Breast epithelium (tissue), 3 donors: ENCODE measurements around the gene CNOT11.
A peak's percentile ranks its signal among the peaks of the same experiment; 100 is the strongest.
"Not testable (repeated sequence)": the region's sequence is repeated elsewhere in the genome, so short reads cannot be mapped to it uniquely, and the experiment has no call there.

ENCODE experiments used
- POLR2A ChIP-seq: fragments of 450-650 bp; IDR thresholded peaks from one replicate; pipeline ENCODE4 v1.6.1; 2016; ENCODE audit warnings: antibody characterized with exemption, mild to moderate bottlenecking, moderate library complexity
- POLR2AphosphoS5 ChIP-seq, 3 donors: sonication (generic); formaldehyde crosslinking; IDR thresholded peaks; one replicate each; pipeline ENCODE4 v1.6.1; 2017; ENCODE audit warnings: antibody characterized with exemption in 3 of 3
- TF ChIP-seq, protein P1 (sequence below), 3 donors: fragments of 450-650 bp; IDR thresholded peaks; one replicate each; pipeline ENCODE4 v1.5.1; 2016 to 2017; ENCODE audit warnings: antibody characterized with exemption in 3 of 3, mild to moderate bottlenecking in 3 of 3, moderate library complexity in 3 of 3

DNA sequence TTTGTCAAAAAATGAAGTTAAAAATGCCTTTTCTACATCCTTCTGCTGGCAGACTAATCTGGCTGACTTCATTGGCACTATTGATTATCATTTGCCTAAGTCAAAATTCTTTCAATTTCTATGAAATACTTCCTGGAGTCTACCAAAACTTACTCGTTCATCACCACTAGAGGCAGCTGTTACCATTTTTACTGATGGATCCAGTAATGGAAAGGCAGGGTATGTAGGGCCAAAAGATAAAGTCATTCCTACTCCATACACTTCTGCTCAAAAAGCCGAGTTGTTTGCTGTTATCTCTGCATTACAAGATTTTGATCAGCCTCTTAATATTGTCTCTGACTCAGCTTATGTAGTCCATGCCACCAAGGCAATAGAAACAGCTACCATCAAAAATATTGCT, 12.0 kb upstream of the CNOT11 start:
- TF ChIP-seq, protein P1, sequence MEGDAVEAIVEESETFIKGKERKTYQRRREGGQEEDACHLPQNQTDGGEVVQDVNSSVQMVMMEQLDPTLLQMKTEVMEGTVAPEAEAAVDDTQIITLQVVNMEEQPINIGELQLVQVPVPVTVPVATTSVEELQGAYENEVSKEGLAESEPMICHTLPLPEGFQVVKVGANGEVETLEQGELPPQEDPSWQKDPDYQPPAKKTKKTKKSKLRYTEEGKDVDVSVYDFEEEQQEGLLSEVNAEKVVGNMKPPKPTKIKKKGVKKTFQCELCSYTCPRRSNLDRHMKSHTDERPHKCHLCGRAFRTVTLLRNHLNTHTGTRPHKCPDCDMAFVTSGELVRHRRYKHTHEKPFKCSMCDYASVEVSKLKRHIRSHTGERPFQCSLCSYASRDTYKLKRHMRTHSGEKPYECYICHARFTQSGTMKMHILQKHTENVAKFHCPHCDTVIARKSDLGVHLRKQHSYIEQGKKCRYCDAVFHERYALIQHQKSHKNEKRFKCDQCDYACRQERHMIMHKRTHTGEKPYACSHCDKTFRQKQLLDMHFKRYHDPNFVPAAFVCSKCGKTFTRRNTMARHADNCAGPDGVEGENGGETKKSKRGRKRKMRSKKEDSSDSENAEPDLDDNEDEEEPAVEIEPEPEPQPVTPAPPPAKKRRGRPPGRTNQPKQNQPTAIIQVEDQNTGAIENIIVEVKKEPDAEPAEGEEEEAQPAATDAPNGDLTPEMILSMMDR (IDR thresholded peaks at IDR 0.05): peak in 2 of 3 donors; percentile 10 to 38
- not testable (repeated sequence) for TF ChIP-seq POLR2A; POLR2AphosphoS5 (IDR thresholded peaks at IDR 0.05)
